Memory B cell (primary cell): ENCODE measurements around the gene MYBPC1.
A peak's percentile ranks its signal among the peaks of the same experiment; 100 is the strongest.

Source experiments
- ATAC-seq: fragments of 150-1000 bp; cut with Tn5 transposase; 2 replicates; pipeline ENCODE4 v1.10.0; 2021; ENCODE audit warnings: low read depth, mild to moderate bottlenecking, moderate library complexity
- DNase-seq, 2 donors: peaks; one replicate each; pipeline ENCODE4 v3.0.0; 2022; ENCODE audit warnings: low spot score in 2 of 2
- H3K27ac Mint-ChIP-seq: one replicate; pipeline ENCODE4 v1.8.0; 2022; ENCODE audit warnings: mild to moderate bottlenecking, moderate library complexity, mixed read lengths
- H3K27me3 Mint-ChIP-seq: one replicate; pipeline ENCODE4 v1.8.0; 2022; ENCODE audit warnings: mixed read lengths
- H3K36me3 Mint-ChIP-seq: one replicate; pipeline ENCODE4 v1.8.0; 2022; ENCODE audit warnings: mild to moderate bottlenecking, mixed read lengths
- H3K4me1 Mint-ChIP-seq: one replicate; pipeline ENCODE4 v1.8.0; 2022; ENCODE audit warnings: mixed read lengths
- H3K4me3 Mint-ChIP-seq: one replicate; pipeline ENCODE4 v1.8.0; 2022; ENCODE audit warnings: mild to moderate bottlenecking, moderate library complexity, mixed read lengths
- H3K9me3 Mint-ChIP-seq: one replicate; pipeline ENCODE4 v1.8.0; 2022; ENCODE audit warnings: mixed read lengths

Gene MYBPC1

DNA sequence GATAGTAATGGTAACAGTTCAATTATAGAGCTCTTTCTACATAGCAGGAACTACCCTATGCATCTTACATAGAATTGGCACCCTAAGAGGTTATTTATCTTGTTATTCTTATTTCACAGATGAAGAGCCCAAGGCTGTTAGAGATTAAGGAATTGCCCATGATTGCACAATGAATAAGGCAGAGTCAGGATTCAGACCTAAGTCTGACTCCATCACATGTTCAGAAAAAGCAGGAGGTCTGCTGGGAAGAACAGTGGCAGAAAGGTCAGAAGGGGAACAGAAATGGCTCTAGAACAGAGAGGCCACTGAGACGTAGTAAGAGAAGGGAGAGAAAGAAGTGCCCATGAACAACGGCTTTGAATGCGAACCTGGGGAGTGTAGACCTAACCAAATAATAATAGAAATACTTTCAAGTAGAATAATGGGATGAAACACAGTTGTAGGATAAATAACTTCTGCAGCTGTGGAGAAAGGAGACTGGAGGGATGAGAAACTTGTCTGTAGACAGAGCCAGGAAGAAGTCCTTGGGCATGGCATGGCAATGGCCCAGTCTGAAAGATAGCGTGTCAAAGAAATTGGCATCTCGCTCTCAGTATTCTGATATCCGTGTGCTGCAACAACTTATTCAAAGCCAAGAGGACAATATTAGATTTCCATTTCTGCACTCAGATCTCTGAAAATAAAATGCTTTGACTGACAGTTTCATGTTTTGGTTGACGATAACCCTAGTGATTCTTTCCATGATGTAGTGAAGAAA, 17.6 kb downstream of the MYBPC1 start:
- H3K4me3 Mint-ChIP-seq, result no peak overlapping the region

DNA sequence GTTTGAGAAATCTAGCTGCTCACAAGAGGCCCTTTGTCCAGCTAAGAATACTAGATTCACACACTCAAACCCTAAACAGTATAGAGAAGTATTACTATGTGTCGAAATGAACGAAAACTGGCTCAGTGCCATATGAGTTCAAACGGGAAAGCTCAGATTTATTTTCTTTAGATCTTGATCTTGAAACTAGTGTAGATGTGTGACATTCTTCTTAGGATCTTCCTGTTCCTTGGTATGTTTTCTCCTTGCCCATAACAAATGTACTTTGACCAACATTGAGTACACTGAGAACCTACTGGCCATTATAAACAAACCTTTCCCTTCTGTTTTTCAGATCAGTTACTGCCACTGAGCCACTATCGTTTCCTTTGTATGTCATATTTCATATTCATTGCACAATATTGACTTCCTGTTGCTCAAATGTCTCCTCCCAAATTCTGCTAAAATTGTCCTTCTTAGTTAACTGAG, 21.3 kb downstream of the MYBPC1 start:
- H3K27me3 Mint-ChIP-seq, result peaks cover 1% of the 10 kb centered on the region
- DNase-seq (no peak), ATAC-seq (no peak)
- H3K9me3 Mint-ChIP-seq, result no peaks in the 10 kb centered on the region
- H3K36me3 Mint-ChIP-seq, result no peaks in the 10 kb centered on the region
- no peak overlapping the region for H3K4me3 Mint-ChIP-seq
- peaks cover 18% of the 10 kb centered on the region for H3K4me1 Mint-ChIP-seq
- no peak overlapping the region for H3K27ac Mint-ChIP-seq

More for the DNA sequence above, 17.6 kb downstream of the MYBPC1 start:
- no peak for DNase-seq
- ATAC-seq, result no peak
- Mint-ChIP-seq H3K27ac (no peak overlapping the region), H3K4me1 (peaks cover 11% of the 10 kb centered on the region), H3K9me3 (no peaks in the 10 kb centered on the region), H3K36me3 (no peaks in the 10 kb centered on the region), H3K27me3 (peaks cover 1% of the 10 kb centered on the region)

DNA sequence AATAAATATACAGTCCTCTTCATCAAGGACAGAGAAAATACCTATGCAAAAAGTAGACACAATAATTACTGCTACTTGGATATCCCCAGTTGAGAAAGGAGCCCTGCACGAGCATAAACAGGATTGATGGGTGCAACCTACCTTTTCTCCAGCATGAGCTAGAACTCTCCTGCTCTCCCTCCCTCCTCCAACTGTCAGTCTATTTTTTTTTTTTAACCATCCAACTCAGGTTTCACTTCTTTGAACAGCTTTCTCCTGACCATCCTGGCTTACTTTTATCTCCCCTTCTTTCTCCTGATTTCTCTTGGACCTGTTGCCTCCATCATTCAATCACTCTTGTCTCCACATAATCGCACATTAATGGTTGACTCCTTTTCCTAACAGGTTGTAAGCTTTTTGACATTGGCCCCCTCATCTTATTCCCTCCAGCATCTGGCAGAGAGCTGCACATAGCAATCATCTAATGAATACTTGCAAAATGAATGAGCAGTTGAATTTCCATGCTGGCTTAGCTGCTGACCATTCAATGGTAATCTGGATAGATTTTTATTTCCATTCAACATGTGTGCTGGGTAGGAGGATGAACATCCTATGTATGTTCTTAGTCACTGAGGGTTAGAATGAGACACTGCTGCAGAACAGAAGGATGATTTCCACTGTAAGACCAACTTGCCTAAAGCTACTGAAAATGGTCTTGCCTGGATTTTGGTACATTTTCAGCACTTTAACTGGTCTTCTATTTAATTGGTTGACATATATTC, 24.4 kb downstream of the MYBPC1 start:
- H3K27ac Mint-ChIP-seq, result no peak overlapping the region
- no peak overlapping the region for H3K4me3 Mint-ChIP-seq
- H3K4me1 Mint-ChIP-seq, result peaks cover 18% of the 10 kb centered on the region
- H3K27me3 Mint-ChIP-seq, result no peaks in the 10 kb centered on the region
- no peaks in the 10 kb centered on the region for H3K36me3 Mint-ChIP-seq
- ATAC-seq (no peak), DNase-seq (no peak)
- no peaks in the 10 kb centered on the region for H3K9me3 Mint-ChIP-seq

DNA sequence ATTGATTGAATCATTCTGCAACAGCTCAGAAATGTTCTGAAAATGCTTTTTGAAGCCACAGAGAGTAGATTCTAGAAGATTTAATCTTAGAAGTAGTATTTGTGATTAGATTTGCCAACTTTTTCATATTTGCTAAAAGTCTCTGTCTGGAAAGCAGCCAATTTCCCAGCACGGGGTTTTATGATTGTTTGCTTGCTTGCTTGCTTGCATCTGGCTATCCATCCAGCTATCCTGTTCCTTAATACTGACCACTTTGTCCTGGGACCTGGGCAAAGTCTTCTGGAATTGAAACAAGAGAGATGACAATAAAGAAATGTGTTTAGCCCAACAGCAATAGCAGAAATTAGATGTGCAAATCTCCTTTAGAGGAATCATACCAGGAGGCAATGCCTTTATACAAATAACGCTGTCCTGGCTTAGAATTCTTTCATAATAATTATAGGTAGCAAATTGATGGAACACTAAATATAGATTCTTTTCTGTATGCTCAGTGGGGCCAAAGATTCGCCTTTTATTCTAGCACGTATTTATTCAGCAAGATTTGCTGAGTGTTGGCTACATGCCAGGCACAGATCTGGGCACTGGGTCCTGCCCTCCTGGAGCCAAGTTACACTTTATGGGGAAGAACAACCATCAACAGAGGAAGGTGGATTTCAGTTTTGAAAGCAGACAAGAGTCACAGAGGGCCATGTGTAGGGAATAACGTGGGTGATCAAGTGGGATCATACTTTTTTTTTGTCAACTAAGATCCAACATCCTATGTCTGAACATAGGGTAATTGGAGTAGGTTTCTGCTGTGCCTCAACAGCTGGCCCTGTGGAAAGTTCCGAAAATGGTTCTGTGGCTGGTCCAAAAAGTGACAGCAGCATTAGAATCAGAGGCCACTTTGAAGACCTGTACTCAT, 25.3 kb downstream of the MYBPC1 start:
- H3K9me3 Mint-ChIP-seq, result no peaks in the 10 kb centered on the region
- no peaks in the 10 kb centered on the region for H3K36me3 Mint-ChIP-seq
- peaks cover 18% of the 10 kb centered on the region for H3K4me1 Mint-ChIP-seq
- H3K27me3 Mint-ChIP-seq, result no peaks in the 10 kb centered on the region
- ATAC-seq (no peak), DNase-seq (no peak)
- H3K27ac Mint-ChIP-seq, result no peak overlapping the region
- H3K4me3 Mint-ChIP-seq, result no peak overlapping the region

DNA sequence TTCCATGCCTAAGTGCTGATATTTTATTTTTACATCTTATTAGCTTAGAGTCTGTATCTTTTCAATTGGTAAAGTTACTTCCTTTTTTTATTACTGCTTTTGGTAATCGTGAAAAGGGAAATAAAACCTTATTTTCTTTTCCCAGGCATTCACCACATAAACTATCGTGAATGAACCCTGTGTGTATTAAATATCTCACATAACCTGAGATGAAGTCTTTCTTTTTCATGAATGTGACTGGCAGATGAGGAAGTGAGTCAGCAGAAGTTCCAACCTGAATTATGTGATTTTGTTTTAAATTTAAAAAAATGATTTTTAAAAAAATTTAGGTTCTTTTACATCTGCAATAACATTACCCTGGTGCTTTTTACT, 26.0 kb downstream of the MYBPC1 start:
- Mint-ChIP-seq H3K9me3 (no peaks in the 10 kb centered on the region), H3K27me3 (no peaks in the 10 kb centered on the region)
- ATAC-seq, result peak; percentile 63

DNA sequence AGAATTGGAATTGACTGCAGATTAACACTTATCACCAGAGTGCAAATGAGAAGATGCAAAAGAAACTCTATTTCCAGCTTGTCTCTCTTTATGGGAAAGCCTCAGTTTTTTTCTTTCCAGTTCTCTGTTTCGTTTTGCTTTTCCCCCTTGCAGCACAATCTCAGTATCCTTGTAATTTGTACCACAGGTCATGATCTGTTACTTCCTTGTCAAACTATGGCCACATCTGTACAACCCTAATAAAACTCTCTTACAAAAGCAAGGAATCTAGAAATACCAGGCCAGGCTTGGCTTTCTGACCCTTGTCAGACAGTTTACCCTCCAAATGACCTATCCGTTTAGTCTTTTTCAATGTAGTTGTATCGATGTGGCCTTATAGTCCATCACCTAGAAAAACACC, 33.9 kb downstream of the MYBPC1 start:
- Mint-ChIP-seq H3K27ac (no peak overlapping the region), H3K27me3 (no peaks in the 10 kb centered on the region), H3K4me3 (no peak overlapping the region), H3K4me1 (peaks cover 8% of the 10 kb centered on the region), H3K36me3 (no peaks in the 10 kb centered on the region), H3K9me3 (no peaks in the 10 kb centered on the region)
- no peak for DNase-seq
- no peak for ATAC-seq

More for the DNA sequence above, 26.0 kb downstream of the MYBPC1 start:
- no peak for DNase-seq
- no peaks in the 10 kb centered on the region for H3K36me3 Mint-ChIP-seq
- peaks cover 15% of the 10 kb centered on the region for H3K4me1 Mint-ChIP-seq
- H3K4me3 Mint-ChIP-seq, result no peak overlapping the region
- no peak overlapping the region for H3K27ac Mint-ChIP-seq

DNA sequence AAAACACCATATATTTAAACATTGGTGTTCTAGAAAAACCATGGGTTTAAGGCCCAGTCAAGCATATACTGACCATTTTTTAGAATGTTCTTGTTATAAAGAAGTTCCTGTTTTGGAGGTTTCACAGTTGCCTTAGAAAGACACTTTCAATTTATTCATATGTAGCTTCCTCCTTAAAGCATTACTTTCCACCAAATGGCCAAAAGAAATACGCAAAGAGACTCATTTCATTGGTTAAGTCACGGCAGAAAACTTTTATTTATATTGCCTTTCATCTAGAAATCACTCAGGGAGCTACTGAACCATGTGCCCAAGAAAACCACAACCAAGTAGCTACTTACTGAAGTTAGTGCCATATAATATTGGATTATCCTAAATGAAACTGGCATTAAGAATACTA, 40.0 kb downstream of the MYBPC1 start:
- ATAC-seq (peak; percentile 97), DNase-seq (peak in 1 of 2 donors; percentile 38)
- Mint-ChIP-seq H3K36me3 (no peaks in the 10 kb centered on the region), H3K9me3 (no peaks in the 10 kb centered on the region), H3K27ac (peak overlapping the region; percentile 97), H3K27me3 (no peaks in the 10 kb centered on the region), H3K4me1 (peaks cover 23% of the 10 kb centered on the region), H3K4me3 (peak overlapping the region; percentile 78)

DNA sequence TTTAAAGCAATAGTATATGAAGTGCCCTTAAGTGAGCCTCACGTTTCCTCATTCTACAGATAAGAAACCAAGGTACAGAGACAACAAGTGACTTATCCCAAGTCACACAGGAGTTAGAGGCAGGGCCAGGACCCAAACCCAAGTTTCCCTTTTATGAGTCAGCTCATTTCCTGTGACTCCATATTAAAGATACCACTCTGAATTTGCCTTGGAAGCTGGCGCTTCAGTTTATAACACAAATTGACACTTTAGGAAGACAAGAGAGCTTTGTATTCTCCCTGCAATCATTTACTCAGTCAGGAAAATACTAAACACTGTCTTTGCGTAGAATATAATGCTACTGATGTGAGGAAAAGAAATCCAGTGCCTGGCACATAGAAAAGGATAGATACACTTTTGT, 43.2 kb downstream of the MYBPC1 start:
- H3K27me3 Mint-ChIP-seq, result peaks cover 4% of the 10 kb centered on the region
- no peaks in the 10 kb centered on the region for H3K36me3 Mint-ChIP-seq
- H3K4me1 Mint-ChIP-seq, result peaks cover 23% of the 10 kb centered on the region
- ATAC-seq (no peak), DNase-seq (no peak)
- no peak overlapping the region for H3K27ac Mint-ChIP-seq
- H3K9me3 Mint-ChIP-seq, result no peaks in the 10 kb centered on the region
- no peak overlapping the region for H3K4me3 Mint-ChIP-seq

DNA sequence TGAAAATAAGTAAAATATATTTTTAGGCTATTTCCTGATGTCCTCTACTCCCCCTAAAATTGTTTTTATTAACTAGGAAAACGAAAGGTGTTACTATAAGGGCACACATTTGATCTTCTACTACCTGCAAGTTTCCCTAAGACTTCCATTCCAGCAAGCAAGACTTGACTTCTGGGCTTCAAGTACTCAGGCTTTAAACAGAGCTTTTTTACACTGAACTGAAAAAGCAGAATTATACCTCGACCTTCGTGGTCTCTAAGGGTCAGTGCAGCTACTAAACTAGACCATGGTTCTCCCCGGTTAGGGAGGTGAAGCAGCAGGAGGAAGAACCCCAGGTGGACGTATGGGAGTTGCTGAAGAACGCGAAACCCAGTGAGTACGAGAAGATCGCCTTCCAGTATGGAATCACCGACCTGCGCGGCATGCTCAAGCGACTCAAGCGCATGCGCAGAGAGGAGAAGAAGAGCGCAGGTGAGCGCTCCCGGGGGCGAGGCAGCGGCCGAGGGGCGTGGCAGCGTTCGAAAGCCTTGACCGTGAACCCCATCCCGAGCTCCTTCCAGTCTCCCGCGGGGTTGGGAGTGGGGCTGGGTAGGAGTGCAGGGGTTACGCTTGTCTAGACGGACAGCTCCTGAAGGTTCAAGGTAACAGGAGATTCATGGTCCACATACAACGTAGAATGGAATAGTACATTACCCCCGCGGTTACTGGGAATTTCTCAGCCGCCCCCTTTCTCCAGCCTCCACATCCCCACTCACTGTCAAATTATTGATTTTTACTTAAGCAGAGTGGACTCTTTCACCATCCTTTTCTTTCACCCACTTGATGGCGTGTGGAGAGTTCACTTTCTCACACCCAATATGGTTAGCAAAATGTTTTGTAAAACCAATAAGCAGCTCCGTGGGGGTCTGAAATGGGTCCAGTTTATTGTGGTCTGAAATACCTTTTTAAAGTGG, 47.6 kb downstream of the MYBPC1 start:
- no peaks in the 10 kb centered on the region for H3K36me3 Mint-ChIP-seq
- ATAC-seq (peak; percentile 22), DNase-seq (no peak)
- H3K9me3 Mint-ChIP-seq, result no peaks in the 10 kb centered on the region
- peaks cover 4% of the 10 kb centered on the region for H3K27me3 Mint-ChIP-seq
- peaks cover 5% of the 10 kb centered on the region for H3K4me1 Mint-ChIP-seq
- no peak overlapping the region for H3K27ac Mint-ChIP-seq
- H3K4me3 Mint-ChIP-seq, result peak overlapping the region; percentile 82

DNA sequence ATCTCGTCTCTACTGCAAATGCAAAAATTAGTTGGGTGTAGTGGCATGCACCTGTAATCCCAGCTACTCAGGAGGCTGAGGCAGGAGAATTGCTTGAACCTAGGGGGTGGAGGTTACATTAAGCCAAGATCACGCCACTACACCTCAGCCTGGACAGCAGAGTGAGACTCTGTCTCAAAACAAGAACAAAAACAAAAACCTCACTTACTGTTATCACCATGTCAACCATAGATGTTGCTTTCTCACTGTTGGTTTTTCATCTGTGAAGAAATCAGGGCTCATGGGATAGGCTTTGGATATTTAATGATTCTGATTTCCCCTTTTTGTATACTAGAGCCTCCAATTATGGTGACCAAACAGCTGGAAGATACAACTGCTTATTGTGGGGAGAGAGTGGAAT, 52.9 kb downstream of the MYBPC1 start:
- H3K36me3 Mint-ChIP-seq, result no peaks in the 10 kb centered on the region

DNA sequence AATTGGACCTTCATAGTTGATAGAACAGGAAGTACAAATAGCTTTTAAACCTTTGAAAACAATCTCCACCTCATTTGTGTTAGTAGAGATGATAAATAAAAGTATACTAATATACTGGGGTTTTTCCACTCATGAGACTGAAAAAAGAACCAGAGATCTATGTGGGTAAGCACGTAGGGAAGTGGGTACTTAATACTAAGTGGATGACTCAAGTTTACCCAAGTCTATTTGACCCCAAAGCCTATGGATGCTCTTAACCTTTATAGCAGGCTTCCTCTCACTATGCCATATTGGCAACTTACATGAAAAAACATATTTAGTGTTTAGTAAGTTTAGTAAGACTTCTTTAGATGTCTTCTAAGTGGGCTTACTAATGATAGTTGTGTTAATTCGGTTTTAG, 53.4 kb downstream of the MYBPC1 start:
- ATAC-seq (peak; percentile 59), DNase-seq (no peak)
- H3K9me3 Mint-ChIP-seq, result no peaks in the 10 kb centered on the region
- peaks cover 3% of the 10 kb centered on the region for H3K4me1 Mint-ChIP-seq
- H3K27me3 Mint-ChIP-seq, result no peaks in the 10 kb centered on the region
- H3K4me3 Mint-ChIP-seq, result no peak overlapping the region
- H3K36me3 Mint-ChIP-seq, result no peaks in the 10 kb centered on the region
- H3K27ac Mint-ChIP-seq, result peak overlapping the region; percentile 28

More for the DNA sequence above, 52.9 kb downstream of the MYBPC1 start:
- DNase-seq, result no peak
- Mint-ChIP-seq H3K4me1 (peaks cover 3% of the 10 kb centered on the region), H3K27ac (peak overlapping the region; percentile 28), H3K27me3 (no peaks in the 10 kb centered on the region), H3K4me3 (no peak overlapping the region), H3K9me3 (no peaks in the 10 kb centered on the region)
- ATAC-seq, result peak; percentile 22

DNA sequence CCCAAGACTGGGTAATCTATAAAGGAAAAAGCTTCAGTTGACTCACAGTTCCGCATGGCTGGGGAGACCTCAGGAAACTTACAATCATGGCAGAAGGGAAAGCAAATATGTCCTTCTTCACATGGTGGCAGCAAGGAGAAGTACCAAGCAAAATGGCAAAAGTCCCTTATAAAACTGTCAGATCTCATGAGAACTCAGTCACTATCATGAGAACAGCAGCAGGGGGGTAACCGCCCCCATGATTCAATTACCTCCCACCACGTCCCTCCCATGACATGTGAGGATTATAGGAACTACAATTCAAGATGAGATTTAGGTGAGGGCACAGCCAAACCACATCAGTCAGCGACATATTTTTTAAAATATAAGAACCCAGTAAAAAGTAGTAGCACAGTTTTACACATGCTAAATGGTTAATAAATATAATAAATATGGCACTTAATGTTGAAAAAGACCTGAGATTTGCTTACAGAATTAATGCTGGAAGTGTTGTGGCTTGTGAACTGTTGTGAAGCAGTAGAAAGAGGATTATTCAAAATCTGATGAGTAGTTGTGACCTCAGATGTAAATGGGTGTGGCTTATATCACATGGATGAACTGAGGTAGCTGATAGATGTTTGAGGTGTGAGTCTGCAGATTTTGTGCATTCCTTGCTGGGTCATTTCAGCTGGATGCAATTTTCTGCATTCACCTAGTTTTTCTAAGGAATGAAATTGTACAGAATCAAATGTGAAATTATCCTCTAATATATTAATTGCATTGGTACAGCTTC, 55.8 kb downstream of the MYBPC1 start:
- Mint-ChIP-seq H3K4me3 (no peak overlapping the region), H3K4me1 (peaks cover 12% of the 10 kb centered on the region), H3K27ac (no peak overlapping the region), H3K27me3 (no peaks in the 10 kb centered on the region), H3K9me3 (no peaks in the 10 kb centered on the region), H3K36me3 (no peaks in the 10 kb centered on the region)
- ATAC-seq, result no peak
- no peak for DNase-seq
